ENCODE measurements around the gene MB21D2.

Gene MB21D2

GRCh38 chr3:192929146-192929545, 11.5 kb upstream of the MB21D2 start:
- Histone ChIP-seq H3K9ac (ENCODE audit: low read length) (no peak overlapping the region), H3K79me2 (ENCODE audit: insufficient read depth, low read length) (no peaks in the 10 kb centered on the region), H3K9me2 (ENCODE audit: low read depth, low read length) (no peaks in the 10 kb centered on the region), H2AFZ (ENCODE audit: low read length) (no peak overlapping the region), H3K27me3 (ENCODE audit: insufficient read depth, low read length) (no peaks in the 10 kb centered on the region), H3K4me1 (ENCODE audit: insufficient read depth, low read length, severe bottlenecking) (no peaks in the 10 kb centered on the region), H3K27ac (ENCODE audit: low read depth, low read length, poor library complexity, severe bottlenecking) (no peak overlapping the region), H3K4me3 (ENCODE audit: low read depth, low read length, poor library complexity, severe bottlenecking) (no peak overlapping the region), H4K20me1 (ENCODE audit: insufficient read depth, low read length) (no peaks in the 10 kb centered on the region), H3F3A (ENCODE audit: insufficient read depth, low read length) (no peaks in the 10 kb centered on the region), H3K4me2 (ENCODE audit: low read length) (no peak overlapping the region), H3K9me3 (ENCODE audit: low read length) (no peaks in the 10 kb centered on the region), H3K36me3 (ENCODE audit: insufficient read depth, low read length) (no peaks in the 10 kb centered on the region)
- TF ChIP-seq CTCF (IDR thresholded peaks at IDR 0.05; ENCODE audit: low read length) (no peak), EZH2 (IDR thresholded peaks at IDR 0.05; ENCODE audit: borderline replicate concordance, low read length) (no peak)

GRCh38 chr3:192928720-192929119, 11.1 kb upstream of the MB21D2 start:
- Histone ChIP-seq H3K4me2 (ENCODE audit: low read length) (no peak overlapping the region), H3K4me3 (ENCODE audit: low read depth, low read length, poor library complexity, severe bottlenecking) (no peak overlapping the region), H3K36me3 (ENCODE audit: insufficient read depth, low read length) (no peaks in the 10 kb centered on the region), H3K27me3 (ENCODE audit: insufficient read depth, low read length) (no peaks in the 10 kb centered on the region), H3K9me3 (ENCODE audit: low read length) (no peaks in the 10 kb centered on the region), H4K20me1 (ENCODE audit: insufficient read depth, low read length) (no peaks in the 10 kb centered on the region), H3K9ac (ENCODE audit: low read length) (no peak overlapping the region), H3K9me2 (ENCODE audit: low read depth, low read length) (no peaks in the 10 kb centered on the region), H3F3A (ENCODE audit: insufficient read depth, low read length) (no peaks in the 10 kb centered on the region), H3K4me1 (ENCODE audit: insufficient read depth, low read length, severe bottlenecking) (no peaks in the 10 kb centered on the region), H2AFZ (ENCODE audit: low read length) (no peak overlapping the region), H3K79me2 (ENCODE audit: insufficient read depth, low read length) (no peaks in the 10 kb centered on the region), H3K27ac (ENCODE audit: low read depth, low read length, poor library complexity, severe bottlenecking) (no peak overlapping the region)
- no peak for TF ChIP-seq CTCF (IDR thresholded peaks at IDR 0.05; ENCODE audit: low read length)
- no peak for TF ChIP-seq EZH2 (IDR thresholded peaks at IDR 0.05; ENCODE audit: borderline replicate concordance, low read length)

GRCh38 chr3:192928016-192928415, 10.4 kb upstream of the MB21D2 start:
- no peaks in the 10 kb centered on the region for H3K4me1 ChIP-seq (ENCODE audit: insufficient read depth, low read length, severe bottlenecking)
- H3K4me3 ChIP-seq (ENCODE audit: low read depth, low read length, poor library complexity, severe bottlenecking) = no peak overlapping the region
- H3K36me3 ChIP-seq (ENCODE audit: insufficient read depth, low read length) = no peaks in the 10 kb centered on the region
- H2AFZ ChIP-seq (ENCODE audit: low read length) = no peak overlapping the region
- no peaks in the 10 kb centered on the region for H3K9me2 ChIP-seq (ENCODE audit: low read depth, low read length)
- no peak overlapping the region for H3K27ac ChIP-seq (ENCODE audit: low read depth, low read length, poor library complexity, severe bottlenecking)
- no peaks in the 10 kb centered on the region for H3K9me3 ChIP-seq (ENCODE audit: low read length)
- H3K79me2 ChIP-seq (ENCODE audit: insufficient read depth, low read length) = no peaks in the 10 kb centered on the region
- no peaks in the 10 kb centered on the region for H3F3A ChIP-seq (ENCODE audit: insufficient read depth, low read length)
- H3K4me2 ChIP-seq (ENCODE audit: low read length) = no peak overlapping the region
- no peak overlapping the region for H3K9ac ChIP-seq (ENCODE audit: low read length)
- TF ChIP-seq CTCF (IDR thresholded peaks at IDR 0.05; ENCODE audit: low read length) (no peak), EZH2 (IDR thresholded peaks at IDR 0.05; ENCODE audit: borderline replicate concordance, low read length) (no peak)
- H3K27me3 ChIP-seq (ENCODE audit: insufficient read depth, low read length) = no peaks in the 10 kb centered on the region
- no peaks in the 10 kb centered on the region for H4K20me1 ChIP-seq (ENCODE audit: insufficient read depth, low read length)

Data from OCI-LY1 (cell line).